Measurements from ENCODE around the gene SORCS2. TPM values are rescaled to one million over a fixed set of nuclear protein-coding genes. Genes with fewer than 3 reads are reported as not detected.

SORCS2 gene
- total RNA-seq, 1 donor = 0.27 TPM

- no peak for DNase-seq (ENCODE audit: low read depth)
These were observed 488.4 kb downstream of the SORCS2 start for GRCh38 chr4:7680731-7681130.

GRCh38 chr4:7683126-7683703 lies 490.9 kb downstream of the SORCS2 start:
- no peak overlapping the region for H3K4me3 ChIP-seq (ENCODE audit: low read depth, low read length)
- no peak for DNase-seq (ENCODE audit: low read depth)
- TF ChIP-seq, protein P1, sequence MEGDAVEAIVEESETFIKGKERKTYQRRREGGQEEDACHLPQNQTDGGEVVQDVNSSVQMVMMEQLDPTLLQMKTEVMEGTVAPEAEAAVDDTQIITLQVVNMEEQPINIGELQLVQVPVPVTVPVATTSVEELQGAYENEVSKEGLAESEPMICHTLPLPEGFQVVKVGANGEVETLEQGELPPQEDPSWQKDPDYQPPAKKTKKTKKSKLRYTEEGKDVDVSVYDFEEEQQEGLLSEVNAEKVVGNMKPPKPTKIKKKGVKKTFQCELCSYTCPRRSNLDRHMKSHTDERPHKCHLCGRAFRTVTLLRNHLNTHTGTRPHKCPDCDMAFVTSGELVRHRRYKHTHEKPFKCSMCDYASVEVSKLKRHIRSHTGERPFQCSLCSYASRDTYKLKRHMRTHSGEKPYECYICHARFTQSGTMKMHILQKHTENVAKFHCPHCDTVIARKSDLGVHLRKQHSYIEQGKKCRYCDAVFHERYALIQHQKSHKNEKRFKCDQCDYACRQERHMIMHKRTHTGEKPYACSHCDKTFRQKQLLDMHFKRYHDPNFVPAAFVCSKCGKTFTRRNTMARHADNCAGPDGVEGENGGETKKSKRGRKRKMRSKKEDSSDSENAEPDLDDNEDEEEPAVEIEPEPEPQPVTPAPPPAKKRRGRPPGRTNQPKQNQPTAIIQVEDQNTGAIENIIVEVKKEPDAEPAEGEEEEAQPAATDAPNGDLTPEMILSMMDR (IDR thresholded peaks at IDR 0.05; ENCODE audit: insufficient read depth, low read length) = no peak

More at GRCh38 chr4:7680731-7681130, 488.4 kb downstream of the SORCS2 start:
- TF ChIP-seq, protein P1 (IDR thresholded peaks at IDR 0.05; ENCODE audit: insufficient read depth, low read length) = no peak
- no peak overlapping the region for H3K4me3 ChIP-seq (ENCODE audit: low read depth, low read length)

DNA sequence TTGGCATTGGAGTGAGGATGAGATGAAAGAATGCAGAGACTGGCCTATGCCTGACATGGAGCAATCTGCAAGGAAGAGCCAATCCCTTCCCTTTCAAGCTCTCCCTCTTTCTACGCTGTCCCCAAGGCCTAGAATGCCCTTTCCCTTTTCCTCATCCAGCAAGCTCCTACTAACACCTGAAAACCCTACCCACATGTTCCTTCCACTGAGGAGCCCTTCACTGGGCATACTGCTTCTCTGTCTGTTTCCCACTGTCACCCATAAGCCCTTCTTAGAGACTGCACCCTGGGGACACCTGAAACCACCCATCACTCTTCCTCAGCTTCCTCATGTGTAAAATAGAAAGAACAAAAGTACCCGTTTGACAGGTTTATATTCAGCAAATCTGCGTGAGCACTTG lies 492.0 kb downstream of the SORCS2 start:
- no peak overlapping the region for H3K4me3 ChIP-seq (ENCODE audit: low read depth, low read length)
- no peak for DNase-seq (ENCODE audit: low read depth)
- TF ChIP-seq, protein P1 (IDR thresholded peaks at IDR 0.05; ENCODE audit: insufficient read depth, low read length) = no peak

DNA sequence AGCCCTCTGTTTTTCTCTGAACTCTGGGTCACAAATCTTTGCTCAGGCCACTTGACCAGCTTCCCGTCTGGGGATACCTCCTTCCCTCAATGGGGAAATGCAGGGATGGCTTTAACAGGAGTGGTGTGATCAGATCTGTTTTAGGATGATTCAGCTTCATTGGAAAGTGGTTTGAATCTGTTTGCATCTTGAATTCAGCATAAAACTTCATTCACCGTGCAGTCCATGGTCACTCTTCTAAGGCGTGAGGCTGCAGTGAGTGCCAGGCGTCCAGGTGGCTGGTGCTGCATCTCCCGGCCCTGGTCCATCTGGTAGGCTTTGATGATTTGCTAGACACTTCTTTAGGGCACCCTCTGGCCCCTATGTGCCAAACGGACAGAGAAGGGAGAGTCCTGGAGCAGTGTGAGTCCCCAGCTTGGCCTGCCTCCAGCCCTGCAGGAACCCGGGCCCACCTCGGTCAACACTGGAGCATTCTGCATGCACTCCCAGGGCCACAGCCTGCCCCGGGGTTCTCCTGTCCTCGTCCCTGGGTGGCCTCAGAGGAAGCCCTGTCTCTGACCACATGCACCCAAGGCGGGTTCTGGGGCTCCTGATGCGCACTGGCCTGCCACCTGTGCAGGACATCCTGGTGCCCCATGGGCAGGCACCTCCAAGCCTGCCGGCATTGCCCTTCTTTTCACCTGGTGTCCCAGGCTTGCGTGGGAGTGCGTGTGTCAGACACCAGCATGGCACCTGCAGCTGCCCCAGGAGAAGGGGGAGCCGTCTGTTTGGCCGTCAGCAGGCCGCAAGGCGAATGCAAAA lies 493.9 kb downstream of the SORCS2 start:
- H3K4me3 ChIP-seq (ENCODE audit: low read depth, low read length) = no peak overlapping the region
- TF ChIP-seq, protein P1 (IDR thresholded peaks at IDR 0.05; ENCODE audit: insufficient read depth, low read length) = no peak
- no peak for DNase-seq (ENCODE audit: low read depth)

DNA sequence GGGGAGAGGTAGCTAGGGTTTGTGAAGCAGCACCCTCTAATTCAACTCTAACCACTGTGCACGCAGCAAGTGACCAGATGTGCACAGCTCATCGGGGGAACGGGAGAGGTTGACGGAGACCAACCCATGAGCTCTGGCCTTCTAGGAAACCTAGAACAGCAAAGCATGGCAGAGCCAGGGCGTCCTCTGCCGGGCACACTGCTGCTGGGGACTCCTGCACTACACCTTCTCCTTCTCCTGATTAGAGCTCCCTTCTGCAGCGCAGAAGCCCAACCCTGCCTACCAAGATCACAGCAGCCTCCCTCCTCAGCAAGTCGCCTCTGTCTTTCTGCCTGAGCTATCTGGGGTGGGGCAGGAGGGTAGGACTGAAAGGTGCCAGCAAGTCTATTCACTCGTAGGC lies 494.7 kb downstream of the SORCS2 start:
- TF ChIP-seq, protein P1 (IDR thresholded peaks at IDR 0.05; ENCODE audit: insufficient read depth, low read length) = no peak
- no peak overlapping the region for H3K4me3 ChIP-seq (ENCODE audit: low read depth, low read length)
- DNase-seq (ENCODE audit: low read depth) = no peak

DNA sequence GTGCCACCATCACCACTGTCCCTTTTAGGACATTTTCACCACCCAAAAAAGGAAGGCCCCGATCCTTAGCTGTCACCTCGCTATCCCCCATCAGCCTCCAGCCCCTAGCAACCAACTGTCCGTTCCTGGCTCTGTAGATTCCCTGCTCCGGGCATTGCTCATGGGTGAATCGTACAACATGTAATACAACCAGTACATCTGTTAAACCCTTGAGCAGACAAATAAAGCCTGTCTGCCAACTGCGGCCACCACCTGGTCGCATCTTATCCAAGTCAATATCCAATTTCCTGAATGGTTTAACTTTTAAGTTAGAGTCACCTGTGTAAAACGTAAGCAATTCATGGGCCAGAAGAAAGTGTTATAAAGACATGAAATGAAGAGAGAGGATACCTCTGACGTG lies 495.5 kb downstream of the SORCS2 start:
- DNase-seq (ENCODE audit: low read depth) = no peak
- TF ChIP-seq, protein P1 (IDR thresholded peaks at IDR 0.05; ENCODE audit: insufficient read depth, low read length) = no peak
- H3K4me3 ChIP-seq (ENCODE audit: low read depth, low read length) = no peak overlapping the region
